AG04450 (cell line): ENCODE results near the gene TECTB. TPM values are rescaled to one million over a fixed set of nuclear protein-coding genes. Genes with fewer than 3 reads are reported as not detected.

ENCODE experiments used
- CTCF ChIA-PET: fragments of 300-600, 350-600 bp; formaldehyde crosslinking; extraction: SDS; loops from one replicate; lab custom pipeline; 2022; ENCODE audit warnings: antibody characterized with exemption, inconsistent platforms; lab: Charles Lee
- POLR2A ChIA-PET: fragments of 350-600 bp; formaldehyde crosslinking; extraction: SDS; loops from one replicate; lab custom pipeline; 2021; ENCODE audit warnings: antibody characterized with exemption, inconsistent platforms; lab: Yijun Ruan, JAX
- DNase-seq: peaks from one replicate; pipeline ENCODE4 v3.0.0-alpha.2; 2011; ENCODE audit warnings: low read depth, low spot score
- H3K27ac ChIP-seq: one replicate; pipeline ENCODE4 v1.5.1; 2012; ENCODE audit warnings: low read depth, low read length, control low read depth
- H3K27me3 ChIP-seq: one replicate; pipeline ENCODE4 v1.6.0; 2012; ENCODE audit warnings: low read length; ENCODE audit not compliant: control insufficient read depth, insufficient read depth
- H3K4me3 ChIP-seq: 2 replicates; pipeline ENCODE4 v1.5.1; 2011; ENCODE audit warnings: mild to moderate bottlenecking, low read depth, low read length, control low read depth
- H3K9me3 ChIP-seq: 2 replicates; pipeline ENCODE4 v1.5.1; 2012; ENCODE audit warnings: low read length; ENCODE audit not compliant: control insufficient read depth, insufficient read depth
- polyA plus RNA-seq: library from polyadenylated mRNA; depleted of rRNA; stranded (reverse); fragments of >200 nt; gene quantifications from 2 replicates; pipeline ENCODE4 v1.2.3, GENCODE V29; 2011
- TF ChIP-seq, protein P1 (sequence below): IDR thresholded peaks from 2 replicates; pipeline ENCODE4 v1.5.1; 2011; ENCODE audit warnings: low read depth, low read length, control low read depth, inconsistent platforms

TECTB gene
- polyA plus RNA-seq, 1 experiment: not detected

- CTCF ChIA-PET: interaction anchor here (1.2 kb wide), 1 partner anchor 203 kb away, joined by 4 read pairs; no protein-coding TSS in a partner anchor
- no peak overlapping the region for H3K4me3 ChIP-seq
- H3K27ac ChIP-seq: no peak overlapping the region
- H3K27me3 ChIP-seq: no peaks in the 10 kb centered on the region
- no peaks in the 10 kb centered on the region for H3K9me3 ChIP-seq
- no peak for DNase-seq
- TF ChIP-seq, protein P1, sequence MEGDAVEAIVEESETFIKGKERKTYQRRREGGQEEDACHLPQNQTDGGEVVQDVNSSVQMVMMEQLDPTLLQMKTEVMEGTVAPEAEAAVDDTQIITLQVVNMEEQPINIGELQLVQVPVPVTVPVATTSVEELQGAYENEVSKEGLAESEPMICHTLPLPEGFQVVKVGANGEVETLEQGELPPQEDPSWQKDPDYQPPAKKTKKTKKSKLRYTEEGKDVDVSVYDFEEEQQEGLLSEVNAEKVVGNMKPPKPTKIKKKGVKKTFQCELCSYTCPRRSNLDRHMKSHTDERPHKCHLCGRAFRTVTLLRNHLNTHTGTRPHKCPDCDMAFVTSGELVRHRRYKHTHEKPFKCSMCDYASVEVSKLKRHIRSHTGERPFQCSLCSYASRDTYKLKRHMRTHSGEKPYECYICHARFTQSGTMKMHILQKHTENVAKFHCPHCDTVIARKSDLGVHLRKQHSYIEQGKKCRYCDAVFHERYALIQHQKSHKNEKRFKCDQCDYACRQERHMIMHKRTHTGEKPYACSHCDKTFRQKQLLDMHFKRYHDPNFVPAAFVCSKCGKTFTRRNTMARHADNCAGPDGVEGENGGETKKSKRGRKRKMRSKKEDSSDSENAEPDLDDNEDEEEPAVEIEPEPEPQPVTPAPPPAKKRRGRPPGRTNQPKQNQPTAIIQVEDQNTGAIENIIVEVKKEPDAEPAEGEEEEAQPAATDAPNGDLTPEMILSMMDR: no peak
- POLR2A ChIA-PET: no interaction called here
Observed at GRCh38 chr10:112340601-112341000, 57.4 kb downstream of the TECTB start.

DNA sequence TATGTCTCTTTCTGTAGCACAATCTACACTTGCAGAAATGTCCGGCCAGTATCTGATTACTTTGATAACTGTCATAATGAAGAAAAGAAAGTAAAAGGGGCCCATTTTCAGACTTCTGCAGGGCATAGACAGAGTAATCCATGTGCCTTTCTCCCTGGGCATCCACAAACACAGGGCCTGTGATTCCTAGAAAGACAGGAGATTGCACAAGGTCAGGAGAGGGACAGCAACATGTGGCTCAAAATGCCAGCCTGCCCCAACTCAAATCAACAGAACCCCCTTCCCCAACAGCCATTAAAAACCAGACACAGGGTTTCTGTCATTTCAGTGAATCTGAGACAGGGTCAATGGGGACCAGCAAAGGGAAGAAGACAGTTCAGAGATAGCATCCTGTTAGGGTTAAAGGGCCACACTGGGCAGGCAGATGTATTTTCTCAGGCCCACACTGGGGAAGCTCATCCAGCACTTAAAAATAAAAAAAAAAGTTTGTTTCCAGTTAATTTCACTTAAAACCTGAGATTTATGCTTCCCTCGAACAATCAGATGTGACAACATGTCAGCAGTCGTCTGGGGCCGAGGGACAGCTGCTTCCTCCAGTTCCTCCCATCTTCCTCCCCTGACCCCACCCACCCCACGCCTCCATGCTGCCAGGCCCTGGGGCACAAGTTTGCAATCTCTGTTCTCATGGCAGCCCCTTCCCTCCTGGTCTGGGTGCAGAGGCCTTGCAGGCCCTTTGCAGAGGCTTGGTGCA is 60.0 kb downstream of the TECTB start:
- ChIA-PET POLR2A (no interaction called here), CTCF (no interaction called here)
- Histone ChIP-seq H3K27me3 (peaks cover 2% of the 10 kb centered on the region), H3K9me3 (no peaks in the 10 kb centered on the region), H3K27ac (no peak overlapping the region), H3K4me3 (no peak overlapping the region)
- DNase-seq: no peak
- TF ChIP-seq, protein P1: no peak

GRCh38 chr10:112344261-112344660 is 61.1 kb downstream of the TECTB start:
- H3K9me3 ChIP-seq: no peaks in the 10 kb centered on the region
- POLR2A ChIA-PET: no interaction called here
- peaks cover 2% of the 10 kb centered on the region for H3K27me3 ChIP-seq
- DNase-seq: no peak
- H3K27ac ChIP-seq: no peak overlapping the region
- no peak overlapping the region for H3K4me3 ChIP-seq
- CTCF ChIA-PET: no interaction called here
- TF ChIP-seq, protein P1: no peak

DNA sequence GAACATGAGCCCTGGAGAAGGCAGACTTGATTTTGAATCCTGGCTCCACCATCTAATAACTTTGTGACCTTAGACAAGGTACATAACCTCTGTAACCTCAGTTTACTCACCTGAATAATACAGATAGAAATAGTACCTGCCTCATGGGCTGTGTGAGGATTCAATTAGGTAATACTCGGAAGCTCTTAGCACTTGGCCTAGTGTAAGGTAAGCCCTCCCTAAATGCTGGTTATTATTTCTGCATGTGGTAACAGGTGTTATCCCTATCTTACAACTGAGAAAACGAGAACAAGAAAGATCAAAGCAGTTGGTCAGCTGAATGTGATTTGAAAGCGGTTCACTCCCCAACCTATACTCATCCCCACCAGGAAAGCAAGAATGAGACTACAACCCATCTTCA is 62.0 kb downstream of the TECTB start:
- Histone ChIP-seq H3K27ac (no peak overlapping the region), H3K4me3 (no peak overlapping the region), H3K9me3 (no peaks in the 10 kb centered on the region; the same call in 1 of the 2 replicates), H3K27me3 (peaks cover 2% of the 10 kb centered on the region)
- no peak for DNase-seq
- TF ChIP-seq, protein P1: no peak
- POLR2A ChIA-PET: no interaction called here
- CTCF ChIA-PET: no interaction called here

DNA sequence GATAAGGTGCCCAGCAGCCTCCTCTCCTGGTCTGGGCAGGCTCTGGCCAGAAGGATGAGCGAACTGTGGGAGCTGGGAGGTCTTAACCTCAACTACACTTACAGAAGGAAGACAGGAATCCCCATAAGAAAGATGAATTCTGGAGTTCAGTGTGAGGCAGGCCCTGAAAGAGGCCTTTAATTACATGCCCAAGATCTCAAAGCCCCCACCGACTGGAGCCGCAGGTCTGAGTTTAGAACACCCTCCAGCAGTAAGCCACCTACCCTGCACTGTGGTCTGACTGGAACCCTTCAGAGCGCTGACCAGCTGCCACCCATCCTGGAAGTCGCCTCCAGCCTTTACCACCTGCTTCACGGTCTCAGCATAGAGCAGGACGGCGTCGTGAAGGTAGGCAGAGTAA is 62.5 kb downstream of the TECTB start:
- no peak overlapping the region for H3K4me3 ChIP-seq
- DNase-seq: no peak
- TF ChIP-seq, protein P1: no peak
- CTCF ChIA-PET: no interaction called here
- H3K27ac ChIP-seq: no peak overlapping the region
- H3K27me3 ChIP-seq: peaks cover 2% of the 10 kb centered on the region
- H3K9me3 ChIP-seq: no peaks in the 10 kb centered on the region; the same call in 1 of the 2 replicates
- POLR2A ChIA-PET: no interaction called here
